GM12864 (cell line): ENCODE measurements around the gene ZNF426.

Experiments used
- DNase-seq: peaks from one replicate; pipeline ENCODE4 v3.0.0-alpha.2; 2011; ENCODE audit warnings: low read depth
- H3K4me3 ChIP-seq: 2 replicates; pipeline ENCODE4 v1.5.1; 2011; ENCODE audit warnings: mild to moderate bottlenecking, low read depth, low read length, control low read depth
- TF ChIP-seq, protein P1 (sequence below): IDR thresholded peaks from 2 replicates; pipeline ENCODE4 v1.5.1; 2011; ENCODE audit warnings: low read depth, mild to moderate bottlenecking, moderate library complexity, low read length, control low read depth, inconsistent platforms; ENCODE audit errors: missing control alignments

The ZNF426 gene

GRCh38 chr19:9487016-9487415 is 51.4 kb downstream of the ZNF426 start:
- TF ChIP-seq, protein P1, sequence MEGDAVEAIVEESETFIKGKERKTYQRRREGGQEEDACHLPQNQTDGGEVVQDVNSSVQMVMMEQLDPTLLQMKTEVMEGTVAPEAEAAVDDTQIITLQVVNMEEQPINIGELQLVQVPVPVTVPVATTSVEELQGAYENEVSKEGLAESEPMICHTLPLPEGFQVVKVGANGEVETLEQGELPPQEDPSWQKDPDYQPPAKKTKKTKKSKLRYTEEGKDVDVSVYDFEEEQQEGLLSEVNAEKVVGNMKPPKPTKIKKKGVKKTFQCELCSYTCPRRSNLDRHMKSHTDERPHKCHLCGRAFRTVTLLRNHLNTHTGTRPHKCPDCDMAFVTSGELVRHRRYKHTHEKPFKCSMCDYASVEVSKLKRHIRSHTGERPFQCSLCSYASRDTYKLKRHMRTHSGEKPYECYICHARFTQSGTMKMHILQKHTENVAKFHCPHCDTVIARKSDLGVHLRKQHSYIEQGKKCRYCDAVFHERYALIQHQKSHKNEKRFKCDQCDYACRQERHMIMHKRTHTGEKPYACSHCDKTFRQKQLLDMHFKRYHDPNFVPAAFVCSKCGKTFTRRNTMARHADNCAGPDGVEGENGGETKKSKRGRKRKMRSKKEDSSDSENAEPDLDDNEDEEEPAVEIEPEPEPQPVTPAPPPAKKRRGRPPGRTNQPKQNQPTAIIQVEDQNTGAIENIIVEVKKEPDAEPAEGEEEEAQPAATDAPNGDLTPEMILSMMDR, result no peak
- H3K4me3 ChIP-seq, result no peak overlapping the region
- no peak for DNase-seq

DNA sequence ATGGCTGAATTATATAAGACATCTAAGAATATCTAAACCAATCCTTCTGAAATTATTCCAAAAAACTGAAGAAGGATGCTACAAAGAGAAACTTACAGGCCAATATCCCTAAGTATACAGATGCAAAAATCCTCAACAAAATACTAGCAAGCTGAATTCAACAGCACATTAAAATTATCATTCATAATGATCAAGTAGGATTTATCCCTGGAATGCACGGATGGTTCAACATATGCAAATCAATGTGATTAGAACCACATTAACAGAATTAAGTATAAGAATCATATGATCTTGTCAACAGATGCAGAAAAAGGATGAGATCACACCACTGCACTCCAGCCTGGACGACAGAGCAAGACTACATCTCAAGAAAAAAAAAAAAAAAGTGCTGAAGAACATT is 53.3 kb downstream of the ZNF426 start:
- no peak overlapping the region for H3K4me3 ChIP-seq
- no peak for DNase-seq
- TF ChIP-seq, protein P1, result no peak

GRCh38 chr19:9474975-9475374 is 63.5 kb downstream of the ZNF426 start:
- no peak for DNase-seq
- H3K4me3 ChIP-seq, result no peak overlapping the region
- TF ChIP-seq, protein P1, result no peak
